Left ventricle myocardium inferior (tissue), 1 donor: ENCODE data around the gene NID1. TPM values are rescaled to one million over a fixed set of nuclear protein-coding genes. Genes with fewer than 3 reads are reported as not detected.
A peak's percentile ranks its signal among the peaks of the same experiment; 100 is the strongest.

Experiments
- DNase-seq: peaks from one replicate; pipeline ENCODE4 v3.0.0-alpha.2; 2020
- H3K27ac ChIP-seq: fragments of 200-600 bp; replicated peaks from 2 replicates; pipeline ENCODE4 v1.8.0; 2021
- H3K27me3 ChIP-seq: fragments of 200-600 bp; 2 replicates; pipeline ENCODE4 v1.8.0; 2021; ENCODE audit warnings: low read depth
- H3K36me3 ChIP-seq: fragments of 200-600 bp; 2 replicates; pipeline ENCODE4 v1.8.0; 2021
- H3K4me1 ChIP-seq: fragments of 200-600 bp; 2 replicates; pipeline ENCODE4 v1.8.0; 2021
- H3K4me3 ChIP-seq: fragments of 200-600 bp; 2 replicates; pipeline ENCODE4 v1.8.0; 2021; ENCODE audit warnings: mild to moderate bottlenecking, moderate library complexity
- H3K9me3 ChIP-seq: fragments of 200-600 bp; replicated peaks from 2 replicates; pipeline ENCODE4 v1.8.0; 2021
- CTCF ChIP-seq: fragments of 200-600 bp; IDR thresholded peaks from 2 replicates; pipeline ENCODE4 v1.8.0; 2021; ENCODE audit warnings: antibody characterized with exemption, mild to moderate bottlenecking, borderline replicate concordance
- intact Hi-C: fragments of 100-400 bp; cut with micrococcal nuclease; formaldehyde crosslinking; loops from one replicate; pipeline ENCODE4 v1.11.0; 2022
- total RNA-seq: library from RNA; stranded (reverse); fragmentation: NEBNext Ultra II Directional; extraction: Animal tissue kit (Norgen Biotek cat#: 25700); gene quantifications from one replicate; pipeline ENCODE4 v1.2.1, GENCODE V29; 2021
- donor health status: DM: no; HTN: yes; CAD: no; lungs with severe emphysema.

NID1 gene
- total RNA-seq, 1 donor from 2014 or later = 40.4 TPM

- H3K27ac ChIP-seq = peak overlapping the region; percentile 68
- peak overlapping the region; percentile 36 for H3K4me3 ChIP-seq
- peaks cover 68% of the 10 kb centered on the region for H3K4me1 ChIP-seq
- DNase-seq = no peak
- H3K36me3 ChIP-seq = peaks cover 50% of the 10 kb centered on the region
- H3K27me3 ChIP-seq = no peaks in the 10 kb centered on the region
- intact Hi-C loops = no loop called here
- no peaks in the 10 kb centered on the region for H3K9me3 ChIP-seq
- TF ChIP-seq CTCF = no peak
Measured at GRCh38 chr1:236051242-236051791, 13.6 kb downstream of the NID1 start.

- no peak for TF ChIP-seq CTCF
- Histone ChIP-seq H3K36me3 (peaks cover 85% of the 10 kb centered on the region), H3K4me3 (no peak overlapping the region), H3K27me3 (no peaks in the 10 kb centered on the region), H3K9me3 (no peaks in the 10 kb centered on the region), H3K27ac (no peak overlapping the region), H3K4me1 (peaks cover 36% of the 10 kb centered on the region)
- DNase-seq = no peak
- intact Hi-C loops = no loop called here
Measured at GRCh38 chr1:236045771-236046170, 19.1 kb downstream of the NID1 start.

DNA sequence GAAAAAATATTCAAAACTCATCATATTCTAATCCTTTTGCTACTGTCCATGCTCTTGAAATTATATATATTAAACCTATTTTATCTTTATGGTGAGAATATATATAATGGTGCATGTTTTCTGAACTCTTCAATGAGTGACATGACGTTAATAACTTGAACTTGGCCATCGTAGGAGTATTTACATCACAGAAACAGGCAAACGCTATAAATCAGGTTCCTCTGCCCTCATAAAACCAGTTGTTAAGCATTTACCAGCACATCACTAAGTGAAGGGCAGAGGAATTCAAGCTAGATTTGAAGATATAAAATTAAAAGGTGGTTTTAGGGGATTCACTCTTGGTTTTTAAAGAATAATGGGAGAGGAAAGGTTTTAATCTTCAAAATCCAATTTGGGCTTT lies 20.5 kb downstream of the NID1 start:
- no peak overlapping the region for H3K4me3 ChIP-seq
- H3K4me1 ChIP-seq = peaks cover 43% of the 10 kb centered on the region
- H3K27ac ChIP-seq = no peak overlapping the region
- intact Hi-C loops = no loop called here
- no peak for TF ChIP-seq CTCF
- peaks cover 93% of the 10 kb centered on the region for H3K36me3 ChIP-seq
- no peak for DNase-seq
- H3K27me3 ChIP-seq = no peaks in the 10 kb centered on the region
- H3K9me3 ChIP-seq = no peaks in the 10 kb centered on the region

GRCh38 chr1:236041631-236042618 lies 23.0 kb downstream of the NID1 start:
- no peaks in the 10 kb centered on the region for H3K9me3 ChIP-seq
- H3K4me3 ChIP-seq = no peak overlapping the region
- H3K27me3 ChIP-seq = no peaks in the 10 kb centered on the region
- peaks cover 51% of the 10 kb centered on the region for H3K4me1 ChIP-seq
- peak overlapping the region; percentile 78 for H3K27ac ChIP-seq
- peaks cover 83% of the 10 kb centered on the region for H3K36me3 ChIP-seq
- no peak for DNase-seq
- intact Hi-C loops = no loop called here
- no peak for TF ChIP-seq CTCF

GRCh38 chr1:236039740-236040685 lies 24.9 kb downstream of the NID1 start:
- Histone ChIP-seq H3K9me3 (no peaks in the 10 kb centered on the region), H3K27ac (peak overlapping the region; percentile 78), H3K36me3 (peaks cover 78% of the 10 kb centered on the region), H3K4me3 (no peak overlapping the region), H3K27me3 (no peaks in the 10 kb centered on the region), H3K4me1 (peaks cover 47% of the 10 kb centered on the region)
- intact Hi-C loops = loop anchor here (10.0 kb wide), 1 partner anchor 55 kb away; no protein-coding TSS in a partner anchor
- peak; percentile 49 for DNase-seq
- TF ChIP-seq CTCF = no peak
